Thymus (tissue), 11 donors: Measurements from ENCODE around the gene CABLES1. TPM values are rescaled to one million over a fixed set of nuclear protein-coding genes. Genes with fewer than 3 reads are reported as not detected.

Experiments used
- DNase-seq, 9 donors: peaks; one replicate each; pipeline ENCODE4 v3.0.0-alpha.2; 2013; ENCODE audit warnings: low spot score in 9 of 9, low read depth in 6 of 9, missing footprints in 1 of 9
- H3K27ac ChIP-seq, 2 donors: one replicate each; pipeline ENCODE4 v1.5.1; 2013; ENCODE audit warnings: control low read depth in 1 of 2, low read depth in 1 of 2, low read length in 1 of 2, mild to moderate bottlenecking in 1 of 2, moderate library complexity in 1 of 2
- H3K27me3 ChIP-seq, 2 donors: one replicate each; pipeline ENCODE4 v1.5.1; 2013; ENCODE audit warnings: low read length in 1 of 2; ENCODE audit not compliant: control insufficient read depth in 2 of 2, insufficient read depth in 1 of 2
- H3K36me3 ChIP-seq, 2 donors: one replicate each; pipeline ENCODE4 v1.5.1; 2013; ENCODE audit warnings: low read length in 1 of 2, mild to moderate bottlenecking in 1 of 2, moderate library complexity in 1 of 2; ENCODE audit not compliant: control insufficient read depth in 2 of 2, insufficient read depth in 2 of 2
- H3K4me1 ChIP-seq, 2 donors: one replicate each; pipeline ENCODE4 v1.5.1; 2013; ENCODE audit warnings: low read length in 2 of 2; ENCODE audit not compliant: control insufficient read depth in 2 of 2, insufficient read depth in 2 of 2
- H3K4me3 ChIP-seq, 2 donors: one replicate each; pipeline ENCODE4 v1.5.1; 2013; ENCODE audit warnings: low read length in 2 of 2, control low read depth in 1 of 2, mild to moderate bottlenecking in 1 of 2
- H3K9me3 ChIP-seq, 2 donors: one replicate each; pipeline ENCODE4 v1.5.1; 2013; ENCODE audit warnings: low read length in 1 of 2, mild to moderate bottlenecking in 1 of 2; ENCODE audit not compliant: control insufficient read depth in 2 of 2, insufficient read depth in 1 of 2
- WGBS: extraction: QIAGEN DNeasy Blood & Tissue Kit; methylation state at CpG from one replicate; pipeline ENCODE4 v1.1.7; 2013; 5-methylcytosine and 5-hydroxymethylcytosine counted together
- polyA plus RNA-seq: library from polyadenylated mRNA; stranded (reverse); fragments of 200-250 nt; gene quantifications from one replicate; pipeline ENCODE4 v1.2.3, GENCODE V29; 2013
- total RNA-seq: library from RNA; stranded (reverse); fragments of 120-200 nt; gene quantifications from one replicate; pipeline ENCODE4 v1.2.4, GENCODE V29; 2013
- donor health status: healthy.

The CABLES1 gene
- total and polyA plus RNA-seq, 2 donors, result 5.1 to 6.7 TPM

DNA sequence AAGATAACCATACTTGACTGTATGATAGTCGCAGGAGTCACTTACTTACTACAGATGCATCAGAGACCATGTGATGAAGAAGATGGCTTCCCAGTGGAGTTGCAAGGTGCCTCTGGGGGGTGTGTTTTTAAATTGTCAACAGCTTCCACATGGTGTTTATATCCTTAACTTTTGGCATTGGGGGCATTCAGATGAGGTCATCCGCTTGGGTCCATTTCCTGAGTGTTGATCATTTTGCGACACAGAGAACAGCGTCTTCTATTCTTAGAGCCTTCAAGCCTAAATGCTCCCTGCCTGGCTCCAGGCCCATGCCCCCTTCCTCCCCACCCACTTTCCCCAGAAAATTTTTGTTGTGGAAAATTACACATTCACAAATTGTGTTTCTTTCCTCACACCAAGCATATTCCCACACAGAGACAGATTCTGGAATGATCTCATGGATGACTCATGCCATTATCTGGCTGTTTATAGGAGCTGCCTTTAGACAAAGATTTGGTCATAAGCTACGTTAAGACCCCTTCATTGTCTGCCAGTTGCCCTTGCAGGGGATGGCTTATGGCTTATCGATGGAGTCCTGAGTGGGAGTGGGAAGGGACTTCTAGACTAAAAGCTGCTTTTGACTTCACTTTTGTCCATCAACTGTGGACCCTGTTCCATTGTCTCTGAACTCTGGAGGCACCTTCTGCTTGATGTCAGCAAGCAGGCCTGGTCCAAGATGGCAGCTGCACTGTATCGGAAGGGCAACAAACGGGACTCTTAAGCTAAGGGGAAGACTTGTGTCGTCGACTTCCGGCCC, 91.8 kb downstream of the CABLES1 start:
- Histone ChIP-seq H3K27me3 (no peaks in the 10 kb centered on the region), H3K27ac (no peak overlapping the region), H3K36me3 (no peaks in the 10 kb centered on the region), H3K4me3 (no peak overlapping the region), H3K9me3 (no peaks in the 10 kb centered on the region), H3K4me1 (peaks cover 6 to 29% of the 10 kb centered on the region in 2 donors)
- no peak for DNase-seq
- WGBS, result 97% methylated on average over 11 of the region's 11 CpGs

DNA sequence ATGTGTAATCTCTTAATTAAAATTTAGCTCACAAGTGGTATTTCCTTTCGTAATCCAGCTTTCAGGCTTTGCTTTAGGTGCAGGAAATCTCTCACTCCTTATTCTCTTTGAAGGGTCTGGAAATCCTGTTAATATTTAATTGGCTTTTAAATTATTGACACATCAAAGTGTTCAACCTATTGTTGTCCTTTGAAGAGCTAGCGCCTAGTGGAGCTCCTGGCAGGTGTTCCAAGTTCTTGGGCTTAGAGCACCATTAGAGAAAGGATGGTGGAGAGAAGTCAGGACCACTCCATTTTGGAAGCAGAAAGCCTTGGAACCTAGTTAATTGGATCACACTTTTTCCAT, 92.4 kb downstream of the CABLES1 start:
- no peaks in the 10 kb centered on the region for H3K9me3 ChIP-seq
- no peak for DNase-seq
- peaks cover 6 to 32% of the 10 kb centered on the region in 2 donors for H3K4me1 ChIP-seq
- 98% methylated on average over 2 of the region's 2 CpGs for WGBS
- H3K36me3 ChIP-seq, result no peaks in the 10 kb centered on the region
- H3K27ac ChIP-seq, result no peak overlapping the region
- H3K4me3 ChIP-seq, result no peak overlapping the region
- H3K27me3 ChIP-seq, result no peaks in the 10 kb centered on the region

DNA sequence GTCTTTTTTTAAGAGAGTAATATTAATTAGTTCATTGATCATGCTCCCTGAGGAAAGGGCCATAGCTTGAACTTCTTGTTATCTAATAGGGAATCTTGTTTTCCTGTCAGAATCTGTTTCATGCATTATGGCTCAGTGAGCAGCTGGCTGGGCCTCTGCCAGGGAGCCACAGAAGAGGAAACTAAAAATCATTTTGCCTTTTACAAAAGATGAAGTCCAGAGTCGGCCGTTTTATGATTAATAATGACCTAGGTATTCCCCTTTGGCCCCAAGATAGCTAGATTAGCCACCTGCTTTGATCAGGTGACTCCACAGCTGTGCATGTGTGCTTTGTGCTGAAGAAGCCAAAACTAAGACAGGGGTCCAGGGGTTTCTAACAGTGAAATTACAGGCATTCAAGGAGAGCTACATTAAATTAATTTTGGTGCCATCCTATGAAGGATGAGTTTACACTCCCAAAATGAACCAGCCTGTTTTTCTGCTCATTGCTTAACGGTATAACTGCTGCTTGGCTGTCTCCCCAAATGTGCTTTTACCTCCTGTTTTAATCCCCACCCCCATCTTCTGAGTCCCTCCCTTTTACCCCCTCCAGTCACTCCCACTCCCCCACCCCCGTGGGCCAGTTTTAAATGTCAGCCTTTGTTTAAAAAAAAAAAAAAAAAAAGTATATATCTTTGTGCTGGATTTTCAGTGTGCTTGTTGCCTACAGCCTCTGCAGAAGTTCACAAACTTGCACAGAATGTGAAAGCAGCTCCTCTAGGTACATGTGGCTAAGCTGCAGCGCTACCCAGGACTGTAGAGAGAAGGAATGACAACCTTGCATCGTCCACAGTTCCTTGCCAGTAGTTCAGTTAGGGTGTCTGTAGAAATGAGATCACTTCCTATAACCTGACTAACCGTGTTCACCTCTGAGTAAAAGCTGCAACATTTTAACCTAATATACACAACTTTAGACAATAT, 93.1 kb downstream of the CABLES1 start:
- no peaks in the 10 kb centered on the region for H3K9me3 ChIP-seq
- DNase-seq, result peak in 4 of 9 donors; percentile 31 to 67 (median 37)

DNA sequence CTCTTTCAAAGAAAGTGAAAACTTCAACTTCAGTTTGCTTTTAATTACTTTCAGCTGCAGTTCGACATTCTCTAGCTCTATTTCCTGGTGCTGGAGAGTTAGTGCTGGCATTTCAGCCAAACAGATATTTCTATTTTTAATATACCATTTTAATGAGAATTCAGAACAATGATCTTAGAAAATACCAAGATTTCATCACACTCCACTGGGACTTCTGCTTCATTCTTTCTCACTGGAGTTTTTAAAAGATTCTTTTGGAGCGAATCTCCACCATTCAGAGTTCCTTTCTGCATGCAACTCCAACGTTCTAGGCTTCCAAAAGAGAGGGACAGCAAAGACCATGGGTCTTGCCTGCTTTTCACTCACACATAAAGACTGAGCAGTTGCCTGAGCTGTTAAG, 94.2 kb downstream of the CABLES1 start:
- WGBS, result 87% methylated on average over 3 of the region's 3 CpGs
- H3K36me3 ChIP-seq, result no peaks in the 10 kb centered on the region
- no peak overlapping the region for H3K4me3 ChIP-seq
- no peak for DNase-seq
- H3K4me1 ChIP-seq, result peaks cover 6 to 32% of the 10 kb centered on the region in 2 donors
- H3K27me3 ChIP-seq, result no peaks in the 10 kb centered on the region
- no peak overlapping the region for H3K27ac ChIP-seq
- no peaks in the 10 kb centered on the region for H3K9me3 ChIP-seq

More for the DNA sequence above, 93.1 kb downstream of the CABLES1 start:
- Histone ChIP-seq H3K27ac (peak overlapping the region; percentile 74 to 81), H3K27me3 (no peaks in the 10 kb centered on the region), H3K4me3 (no peak overlapping the region), H3K36me3 (no peaks in the 10 kb centered on the region), H3K4me1 (peaks cover 6 to 32% of the 10 kb centered on the region in 2 donors)
- 17% methylated on average over 7 of the region's 7 CpGs for WGBS

DNA sequence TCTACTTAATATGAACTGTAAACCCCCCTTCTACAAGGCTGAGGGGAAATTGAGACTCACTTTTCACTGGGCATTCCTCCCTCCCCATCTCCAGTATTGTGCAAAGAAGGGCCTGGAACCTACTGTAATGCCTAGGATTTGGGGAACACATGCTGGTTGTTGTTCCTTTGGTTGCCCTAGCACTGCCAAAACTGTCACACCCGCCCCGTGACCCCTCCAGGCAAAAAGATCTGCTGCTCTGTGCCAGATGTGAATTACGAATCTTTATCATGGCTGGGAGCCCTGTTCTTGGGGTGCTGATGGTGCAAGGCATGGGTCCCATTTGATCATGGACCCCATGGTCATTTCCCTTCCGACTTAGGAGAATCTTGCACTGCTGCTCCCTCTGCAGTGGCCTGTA, 95.4 kb downstream of the CABLES1 start:
- H3K27me3 ChIP-seq, result no peaks in the 10 kb centered on the region
- peaks cover 6 to 32% of the 10 kb centered on the region in 2 donors for H3K4me1 ChIP-seq
- WGBS, result 99% methylated on average over 4 of the region's 4 CpGs
- no peaks in the 10 kb centered on the region for H3K9me3 ChIP-seq
- H3K4me3 ChIP-seq, result no peak overlapping the region
- no peaks in the 10 kb centered on the region for H3K36me3 ChIP-seq
- DNase-seq, result no peak
- H3K27ac ChIP-seq, result no peak overlapping the region

DNA sequence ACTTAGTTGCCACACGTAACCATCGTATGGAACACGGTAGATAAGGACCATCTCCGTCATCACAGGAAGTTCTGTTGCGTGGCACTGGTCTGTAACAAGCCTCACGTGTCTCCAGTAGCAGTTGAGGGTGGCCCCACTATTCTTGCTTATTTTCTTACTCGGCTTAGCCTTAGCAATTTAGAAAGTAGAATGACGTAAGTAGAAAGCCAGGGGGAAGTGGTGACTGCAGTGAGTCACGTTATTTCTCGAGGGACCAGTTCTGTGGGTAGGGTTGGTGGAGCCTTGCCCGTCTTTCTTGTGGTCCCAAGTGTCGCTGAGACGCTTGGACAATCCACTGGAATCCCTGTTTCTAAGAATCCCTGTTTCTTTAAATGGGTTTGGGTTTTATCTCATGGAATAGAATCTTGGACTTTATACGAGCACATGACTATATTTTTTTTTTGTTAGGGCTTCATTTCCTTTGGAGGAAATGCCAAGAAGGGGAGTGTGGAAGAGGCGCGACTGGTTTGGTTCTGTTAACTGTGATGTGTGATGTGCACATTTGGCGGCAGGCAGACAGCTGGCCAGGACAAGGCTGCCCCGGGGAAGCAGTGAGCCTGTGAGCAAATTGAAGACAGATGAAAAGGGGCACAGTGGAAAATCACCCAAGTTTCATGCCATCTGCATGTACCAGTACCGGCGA, 96.2 kb downstream of the CABLES1 start:
- no peaks in the 10 kb centered on the region for H3K36me3 ChIP-seq
- peaks cover 6 to 32% of the 10 kb centered on the region in 2 donors for H3K4me1 ChIP-seq
- H3K27me3 ChIP-seq, result no peaks in the 10 kb centered on the region
- no peaks in the 10 kb centered on the region for H3K9me3 ChIP-seq
- H3K4me3 ChIP-seq, result no peak overlapping the region
- WGBS, result 36% methylated on average over 20 of the region's 20 CpGs
- H3K27ac ChIP-seq, result peak overlapping the region; percentile 19 to 45
- peak in 5 of 9 donors; percentile 38 to 75 (median 43) for DNase-seq

DNA sequence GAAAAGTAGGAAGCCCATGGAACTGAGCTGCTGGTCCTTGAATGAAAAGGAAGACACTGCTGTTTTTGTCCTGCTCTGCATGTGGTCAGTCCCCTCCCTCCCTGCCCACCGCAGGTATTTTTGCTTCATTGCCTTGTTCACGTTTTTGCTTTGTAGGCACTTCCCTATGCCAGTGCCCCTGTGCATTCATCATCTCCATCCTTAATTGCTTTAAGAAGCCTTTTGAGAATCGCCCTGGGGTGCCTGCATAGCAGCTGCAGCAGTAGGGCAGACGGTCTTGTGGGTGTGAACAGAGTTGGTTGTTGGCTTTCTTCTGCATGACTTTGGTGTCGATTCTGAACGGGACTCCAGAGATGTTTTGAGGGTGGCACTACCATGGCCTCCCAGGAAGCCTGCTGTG, 97.0 kb downstream of the CABLES1 start:
- Histone ChIP-seq H3K4me1 (peaks cover 8 to 36% of the 10 kb centered on the region in 2 donors), H3K36me3 (no peaks in the 10 kb centered on the region), H3K27ac (no peak overlapping the region), H3K9me3 (no peaks in the 10 kb centered on the region), H3K4me3 (no peak overlapping the region), H3K27me3 (no peaks in the 10 kb centered on the region)
- DNase-seq, result no peak
- 91% methylated on average over 6 of the region's 6 CpGs for WGBS

DNA sequence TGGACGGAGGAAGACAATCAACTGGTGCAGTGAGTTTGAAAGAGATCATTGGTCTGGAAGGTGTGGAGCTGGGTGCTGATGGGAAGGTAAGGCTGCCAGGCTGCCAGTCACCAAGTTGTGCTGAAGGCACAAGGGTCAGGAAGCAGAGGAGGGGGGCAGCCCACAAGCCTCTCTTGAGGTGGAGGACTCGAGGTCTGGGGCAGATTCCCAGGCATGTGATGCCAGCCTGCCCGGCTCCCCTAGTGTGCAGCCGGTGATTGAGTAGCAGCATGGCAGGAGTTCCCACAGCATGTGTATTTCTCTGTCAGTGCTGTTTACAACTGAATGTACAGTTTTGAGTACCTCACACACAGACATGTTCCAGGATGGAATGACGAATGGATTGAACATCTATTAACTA, 99.3 kb downstream of the CABLES1 start:
- Histone ChIP-seq H3K36me3 (no peaks in the 10 kb centered on the region), H3K4me3 (no peak overlapping the region), H3K27ac (no peak overlapping the region), H3K9me3 (no peaks in the 10 kb centered on the region), H3K4me1 (peaks cover 17 to 37% of the 10 kb centered on the region in 2 donors), H3K27me3 (no peaks in the 10 kb centered on the region)
- WGBS, result 79% methylated on average over 5 of the region's 5 CpGs
- no peak for DNase-seq
